AG04450 (cell line): ENCODE data around the gene SYDE1. TPM values are rescaled to one million over a fixed set of nuclear protein-coding genes. Genes with fewer than 3 reads are reported as not detected.

ENCODE experiments used
- CTCF ChIA-PET: fragments of 300-600, 350-600 bp; formaldehyde crosslinking; extraction: SDS; loops from one replicate; lab custom pipeline; 2022; ENCODE audit warnings: antibody characterized with exemption, inconsistent platforms; lab: Charles Lee
- POLR2A ChIA-PET: fragments of 350-600 bp; formaldehyde crosslinking; extraction: SDS; loops from one replicate; lab custom pipeline; 2021; ENCODE audit warnings: antibody characterized with exemption, inconsistent platforms; lab: Yijun Ruan, JAX
- DNase-seq: peaks from one replicate; pipeline ENCODE4 v3.0.0-alpha.2; 2011; ENCODE audit warnings: low read depth, low spot score
- H3K27ac ChIP-seq: one replicate; pipeline ENCODE4 v1.5.1; 2012; ENCODE audit warnings: low read depth, low read length, control low read depth
- H3K27me3 ChIP-seq: one replicate; pipeline ENCODE4 v1.6.0; 2012; ENCODE audit warnings: low read length; ENCODE audit not compliant: control insufficient read depth, insufficient read depth
- H3K4me3 ChIP-seq: 2 replicates; pipeline ENCODE4 v1.5.1; 2011; ENCODE audit warnings: mild to moderate bottlenecking, low read depth, low read length, control low read depth
- H3K9me3 ChIP-seq: 2 replicates; pipeline ENCODE4 v1.5.1; 2012; ENCODE audit warnings: low read length; ENCODE audit not compliant: control insufficient read depth, insufficient read depth
- polyA plus RNA-seq: library from polyadenylated mRNA; depleted of rRNA; stranded (reverse); fragments of >200 nt; gene quantifications from 2 replicates; pipeline ENCODE4 v1.2.3, GENCODE V29; 2011
- TF ChIP-seq, protein P1 (sequence below): IDR thresholded peaks from 2 replicates; pipeline ENCODE4 v1.5.1; 2011; ENCODE audit warnings: low read depth, low read length, control low read depth, inconsistent platforms

The SYDE1 gene
- polyA plus RNA-seq, 1 experiment, result 30.3 TPM

DNA sequence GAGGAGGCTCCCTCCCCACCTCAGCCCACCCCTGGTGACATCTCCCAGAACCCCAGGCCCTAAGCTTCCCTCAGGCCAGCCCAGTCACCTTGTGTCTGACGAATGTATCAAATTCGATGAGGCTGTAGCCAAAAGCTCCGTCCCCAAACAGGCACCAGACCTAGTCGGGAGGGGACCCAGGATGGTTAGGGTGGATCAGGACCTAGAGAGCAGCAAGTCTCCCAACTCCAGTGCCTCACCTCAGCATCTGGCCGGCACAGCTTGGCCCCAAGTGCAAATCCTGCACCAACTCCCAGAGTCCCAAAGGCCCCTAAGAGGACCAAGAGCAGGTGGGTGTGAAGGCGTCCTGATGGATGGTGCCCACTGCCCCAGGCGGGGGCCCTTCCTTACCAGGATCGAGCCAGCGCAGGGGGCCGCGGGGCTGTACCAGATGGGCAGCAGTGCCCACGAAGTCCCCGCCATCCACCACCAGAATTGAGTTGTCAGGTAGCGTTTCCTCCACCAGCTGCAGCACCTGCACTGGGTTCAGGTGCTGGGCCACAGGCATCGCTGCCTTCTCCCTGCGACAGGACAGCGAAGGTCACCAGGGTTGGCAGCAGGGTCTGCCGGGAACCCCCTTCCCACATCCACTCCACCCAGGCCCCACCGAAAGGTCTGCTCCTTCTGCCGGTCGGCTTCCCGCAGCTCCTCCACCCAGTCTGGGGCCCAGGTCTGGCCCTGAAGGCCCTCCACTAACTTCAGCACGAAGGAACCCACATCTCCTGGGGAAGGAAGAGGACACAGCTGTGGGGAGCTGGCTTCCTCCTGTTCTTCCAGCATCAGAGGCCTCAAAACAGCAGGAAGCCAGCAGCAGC lies 8.8 kb downstream of the SYDE1 start:
- TF ChIP-seq, protein P1, sequence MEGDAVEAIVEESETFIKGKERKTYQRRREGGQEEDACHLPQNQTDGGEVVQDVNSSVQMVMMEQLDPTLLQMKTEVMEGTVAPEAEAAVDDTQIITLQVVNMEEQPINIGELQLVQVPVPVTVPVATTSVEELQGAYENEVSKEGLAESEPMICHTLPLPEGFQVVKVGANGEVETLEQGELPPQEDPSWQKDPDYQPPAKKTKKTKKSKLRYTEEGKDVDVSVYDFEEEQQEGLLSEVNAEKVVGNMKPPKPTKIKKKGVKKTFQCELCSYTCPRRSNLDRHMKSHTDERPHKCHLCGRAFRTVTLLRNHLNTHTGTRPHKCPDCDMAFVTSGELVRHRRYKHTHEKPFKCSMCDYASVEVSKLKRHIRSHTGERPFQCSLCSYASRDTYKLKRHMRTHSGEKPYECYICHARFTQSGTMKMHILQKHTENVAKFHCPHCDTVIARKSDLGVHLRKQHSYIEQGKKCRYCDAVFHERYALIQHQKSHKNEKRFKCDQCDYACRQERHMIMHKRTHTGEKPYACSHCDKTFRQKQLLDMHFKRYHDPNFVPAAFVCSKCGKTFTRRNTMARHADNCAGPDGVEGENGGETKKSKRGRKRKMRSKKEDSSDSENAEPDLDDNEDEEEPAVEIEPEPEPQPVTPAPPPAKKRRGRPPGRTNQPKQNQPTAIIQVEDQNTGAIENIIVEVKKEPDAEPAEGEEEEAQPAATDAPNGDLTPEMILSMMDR, result no peak
- H3K27ac ChIP-seq, result peak overlapping the region; percentile 39
- ChIA-PET POLR2A (interaction anchor here (0.7 kb wide), 1 partner anchor 962 kb away, joined by 3 read pairs; no protein-coding TSS in a partner anchor), CTCF (no interaction called here)
- DNase-seq, result no peak
- H3K27me3 ChIP-seq, result no peaks in the 10 kb centered on the region
- no peak overlapping the region for H3K4me3 ChIP-seq
- peaks cover 16% of the 10 kb centered on the region for H3K9me3 ChIP-seq

DNA sequence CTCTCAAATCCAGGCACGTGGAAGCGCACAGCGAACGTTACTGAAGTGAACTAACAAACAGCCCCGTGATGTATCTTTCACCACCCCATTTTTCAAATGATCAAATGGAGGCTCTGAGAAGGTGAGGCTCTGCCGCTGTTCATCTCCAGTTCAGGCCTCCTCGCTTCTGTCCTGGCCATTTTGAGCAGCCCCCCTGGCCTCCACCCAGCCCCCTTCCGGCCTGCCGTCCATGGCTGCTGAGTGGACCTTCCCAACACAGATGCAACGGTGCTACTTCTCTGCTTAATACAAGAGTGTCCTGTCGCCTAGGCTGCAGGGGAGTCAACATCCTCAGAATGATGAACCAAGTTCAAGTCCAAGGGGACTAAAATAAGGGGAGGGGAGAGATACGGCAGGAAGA lies 9.7 kb downstream of the SYDE1 start:
- DNase-seq, result no peak

DNA sequence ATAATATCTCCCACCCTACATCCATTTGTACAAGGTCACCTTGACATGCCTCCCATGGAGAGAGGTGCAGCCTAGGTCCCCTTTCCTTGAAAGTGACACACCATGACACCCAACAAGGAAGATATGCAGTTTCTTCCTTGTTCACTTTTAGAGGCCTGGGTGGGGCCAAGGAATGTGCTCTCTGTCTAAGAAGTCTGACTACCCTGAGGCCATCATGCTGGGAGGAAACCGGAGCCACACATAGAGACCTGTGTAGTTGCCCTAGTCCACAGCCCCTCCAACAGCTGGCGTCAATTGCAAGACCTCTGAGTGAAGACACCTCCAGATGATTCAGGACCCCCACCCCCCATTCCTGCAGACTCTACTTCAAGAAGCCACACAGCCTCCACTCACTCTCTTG lies 11.0 kb downstream of the SYDE1 start:
- Histone ChIP-seq H3K27ac (no peak overlapping the region), H3K9me3 (peaks cover 13% of the 10 kb centered on the region), H3K27me3 (no peaks in the 10 kb centered on the region), H3K4me3 (no peak overlapping the region)
- POLR2A ChIA-PET, result no interaction called here
- CTCF ChIA-PET, result no interaction called here
- TF ChIP-seq, protein P1, result no peak
- no peak for DNase-seq

More for the DNA sequence above, 9.7 kb downstream of the SYDE1 start:
- Histone ChIP-seq H3K4me3 (no peak overlapping the region), H3K27ac (no peak overlapping the region), H3K9me3 (peaks cover 16% of the 10 kb centered on the region), H3K27me3 (no peaks in the 10 kb centered on the region)
- TF ChIP-seq, protein P1, result no peak
- CTCF ChIA-PET, result no interaction called here
- POLR2A ChIA-PET, result no interaction called here

DNA sequence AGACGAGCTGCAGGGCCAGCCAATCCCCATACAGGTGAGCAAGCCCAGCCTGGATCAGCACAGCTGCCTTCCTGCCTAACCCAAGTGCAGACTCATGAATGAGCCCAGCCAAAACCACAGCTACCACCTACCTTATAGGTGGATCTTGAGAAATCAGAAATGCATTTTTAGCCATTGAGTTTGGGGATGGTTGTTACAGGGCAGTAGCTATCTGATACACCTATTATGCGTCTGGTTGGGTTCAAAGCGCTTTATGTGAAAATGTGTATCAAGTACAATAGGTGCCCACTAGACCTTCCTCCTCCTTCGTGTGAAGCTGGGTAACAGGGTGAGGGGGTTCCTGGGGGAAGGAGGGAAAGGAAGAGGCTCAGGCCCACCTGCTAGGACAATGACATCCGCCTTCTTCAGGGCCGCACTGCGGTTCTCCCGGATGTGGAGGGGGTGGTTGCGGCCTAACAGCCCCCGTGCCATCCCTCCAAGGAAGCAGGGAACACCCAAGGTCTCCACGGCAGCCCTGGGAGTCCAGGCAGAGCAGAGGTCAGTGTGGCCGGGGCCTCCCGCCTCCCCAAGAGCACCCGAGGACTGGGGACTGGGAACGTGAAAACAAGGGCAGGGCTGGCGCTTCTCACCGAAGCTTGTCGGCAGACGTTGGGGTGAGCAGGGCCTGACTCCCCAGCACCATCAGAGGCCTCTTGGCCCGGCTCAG lies 11.7 kb downstream of the SYDE1 start:
- Histone ChIP-seq H3K4me3 (no peak overlapping the region), H3K27me3 (no peaks in the 10 kb centered on the region), H3K27ac (no peak overlapping the region), H3K9me3 (peaks cover 6% of the 10 kb centered on the region)
- CTCF ChIA-PET, result interaction anchor here (0.5 kb wide), 1 partner anchor 436 kb away, joined by 9 read pairs; no protein-coding TSS in a partner anchor
- TF ChIP-seq, protein P1, result no peak
- DNase-seq, result no peak
- POLR2A ChIA-PET, result no interaction called here
